ENCODE results near the gene NSMF.

Gene NSMF

DNA sequence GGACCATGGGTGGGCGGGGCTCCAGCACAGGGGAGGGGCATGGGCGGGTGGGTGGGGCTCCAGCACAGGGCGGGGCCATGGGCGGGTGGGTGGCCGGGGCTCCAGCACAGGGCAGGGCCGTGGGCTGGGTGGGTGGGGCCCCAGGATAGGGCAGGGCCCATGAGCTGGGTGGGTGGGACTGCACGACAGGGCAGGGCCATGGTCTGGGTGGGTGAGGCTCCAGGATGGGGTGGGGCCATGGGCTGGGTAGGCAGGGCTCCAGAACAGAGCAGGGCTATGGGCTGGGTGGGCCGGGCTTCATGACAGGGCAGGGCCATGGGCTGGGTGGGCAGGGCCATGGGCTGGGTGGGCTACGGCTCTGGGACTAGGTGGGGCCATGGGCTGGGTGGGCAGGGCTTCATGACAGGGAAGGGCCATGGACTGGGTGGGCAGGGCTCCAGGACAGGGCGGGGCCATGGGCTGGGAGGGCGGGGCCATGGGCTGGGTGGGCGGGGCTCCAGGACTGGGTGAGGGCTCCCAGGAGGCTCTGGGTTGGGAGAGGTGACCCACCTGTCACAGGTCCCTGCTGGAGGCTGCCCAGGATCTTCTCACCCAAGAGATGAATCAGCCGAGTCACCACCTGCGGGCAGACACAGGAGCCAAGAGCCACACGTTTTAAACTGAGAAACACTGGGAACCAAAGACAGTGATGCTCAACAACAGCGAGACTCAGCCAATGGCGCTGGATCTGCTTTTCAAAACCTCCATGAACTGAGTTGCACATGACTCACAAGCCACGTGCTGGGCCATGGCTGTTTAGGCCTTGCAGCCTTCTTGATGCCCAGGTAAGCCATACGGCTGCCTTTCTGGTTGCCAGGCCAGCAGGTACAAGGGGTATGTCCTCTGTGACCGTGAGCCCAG lies 33.6 kb upstream of the NSMF start:
- DNase-seq (ENCODE audit: low spot score): no peak

DNA sequence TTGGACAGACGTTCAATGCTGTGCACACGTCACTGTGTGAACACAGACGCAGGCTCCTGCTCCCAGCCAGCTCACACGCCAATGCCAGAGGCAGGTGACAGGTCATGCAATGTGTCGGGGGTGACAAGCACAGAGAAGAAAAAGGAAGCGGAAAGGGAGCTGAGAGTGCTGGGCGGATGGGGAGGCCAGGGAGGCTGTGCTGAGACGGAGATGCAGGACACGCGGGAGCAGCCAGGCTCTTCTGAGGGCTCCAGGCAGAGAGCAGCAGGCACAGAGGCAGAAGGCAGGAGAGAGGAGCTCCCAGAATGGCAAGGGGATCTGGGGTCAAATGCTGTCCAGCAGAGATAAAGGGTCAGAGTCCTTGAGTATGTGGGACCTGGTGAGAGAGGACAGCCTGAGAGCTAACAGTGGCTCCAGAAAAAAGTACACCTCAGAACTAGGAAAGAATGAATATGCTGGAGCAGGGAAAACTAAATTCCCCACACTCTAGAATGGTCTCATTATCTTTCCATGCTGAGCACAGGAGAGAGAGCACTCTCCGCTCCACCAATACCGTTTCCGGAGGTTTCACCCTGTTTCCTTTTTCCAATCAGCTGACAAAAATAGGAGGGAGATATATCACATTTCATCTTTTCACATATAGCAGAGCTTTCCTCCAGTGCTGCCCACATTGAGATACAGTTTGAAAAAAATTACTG lies 32.8 kb upstream of the NSMF start:
- DNase-seq (ENCODE audit: low spot score): no peak

DNA sequence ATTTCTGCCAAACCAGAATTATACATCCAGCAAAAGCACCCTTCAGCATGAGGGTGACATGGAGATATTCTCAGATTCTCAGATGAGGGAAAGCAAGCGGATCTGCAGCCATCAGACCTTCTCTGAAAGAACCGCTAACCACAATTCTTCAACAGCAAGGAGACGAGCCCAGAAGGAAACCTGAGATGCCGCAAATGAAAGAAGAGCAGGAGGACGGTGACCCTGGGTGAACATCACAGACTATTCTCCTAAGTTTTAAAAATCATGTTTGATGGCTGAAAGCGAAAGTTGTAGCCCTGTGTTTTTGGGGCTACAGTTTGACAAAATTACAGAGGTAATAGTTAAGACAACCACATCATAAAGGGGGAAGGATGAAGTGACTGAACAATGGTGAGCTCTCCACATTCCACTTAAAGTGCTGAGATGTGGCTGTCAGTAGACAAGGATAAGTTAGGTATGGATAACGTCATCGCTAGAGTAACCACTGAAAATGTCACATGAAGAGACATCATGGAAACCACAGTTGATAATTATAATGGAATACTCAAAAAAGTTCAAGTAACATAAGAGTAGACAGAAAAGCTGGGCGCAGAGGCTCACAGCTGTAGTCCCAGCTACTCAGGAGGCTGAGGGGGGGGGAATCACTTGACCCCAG lies 31.5 kb upstream of the NSMF start:
- no peak for DNase-seq (ENCODE audit: low spot score)

DNA sequence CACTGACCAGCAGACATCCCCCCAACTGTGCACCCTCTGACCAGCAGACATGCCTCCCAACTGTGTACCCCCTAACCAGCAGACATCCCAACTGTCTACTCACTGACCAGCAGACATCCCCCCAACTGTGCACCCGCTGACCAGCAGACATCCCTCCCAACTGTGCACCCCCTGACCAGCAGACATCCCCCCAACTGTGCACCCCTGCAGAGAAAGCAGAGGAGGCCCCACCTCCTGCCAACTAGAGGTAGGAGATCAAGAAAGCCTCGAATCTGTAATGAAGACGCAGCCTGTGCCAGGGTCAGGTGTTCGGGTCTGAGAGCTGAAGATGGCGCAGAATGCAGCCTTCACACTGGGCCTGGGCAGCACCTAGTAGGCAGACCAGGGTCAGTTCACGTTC lies 29.8 kb upstream of the NSMF start:
- DNase-seq (ENCODE audit: low spot score): no peak

DNA sequence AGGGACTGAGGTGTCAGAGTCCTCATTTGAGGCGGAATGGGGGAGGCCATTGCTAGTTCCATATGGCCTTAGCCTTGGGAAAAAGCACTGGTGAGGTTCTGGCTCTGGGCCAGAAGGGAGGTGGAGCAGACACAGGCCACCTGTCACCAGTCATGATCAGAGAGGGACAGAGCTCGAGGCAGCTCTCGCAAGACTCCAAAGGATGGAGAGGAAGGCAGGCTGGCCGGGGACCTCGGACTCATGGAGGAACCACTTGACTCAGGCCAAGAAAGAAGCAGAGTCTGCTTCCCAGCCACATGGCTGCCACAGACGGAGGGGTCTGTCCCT lies 29.2 kb upstream of the NSMF start:
- no peak for DNase-seq (ENCODE audit: low spot score)

DNA sequence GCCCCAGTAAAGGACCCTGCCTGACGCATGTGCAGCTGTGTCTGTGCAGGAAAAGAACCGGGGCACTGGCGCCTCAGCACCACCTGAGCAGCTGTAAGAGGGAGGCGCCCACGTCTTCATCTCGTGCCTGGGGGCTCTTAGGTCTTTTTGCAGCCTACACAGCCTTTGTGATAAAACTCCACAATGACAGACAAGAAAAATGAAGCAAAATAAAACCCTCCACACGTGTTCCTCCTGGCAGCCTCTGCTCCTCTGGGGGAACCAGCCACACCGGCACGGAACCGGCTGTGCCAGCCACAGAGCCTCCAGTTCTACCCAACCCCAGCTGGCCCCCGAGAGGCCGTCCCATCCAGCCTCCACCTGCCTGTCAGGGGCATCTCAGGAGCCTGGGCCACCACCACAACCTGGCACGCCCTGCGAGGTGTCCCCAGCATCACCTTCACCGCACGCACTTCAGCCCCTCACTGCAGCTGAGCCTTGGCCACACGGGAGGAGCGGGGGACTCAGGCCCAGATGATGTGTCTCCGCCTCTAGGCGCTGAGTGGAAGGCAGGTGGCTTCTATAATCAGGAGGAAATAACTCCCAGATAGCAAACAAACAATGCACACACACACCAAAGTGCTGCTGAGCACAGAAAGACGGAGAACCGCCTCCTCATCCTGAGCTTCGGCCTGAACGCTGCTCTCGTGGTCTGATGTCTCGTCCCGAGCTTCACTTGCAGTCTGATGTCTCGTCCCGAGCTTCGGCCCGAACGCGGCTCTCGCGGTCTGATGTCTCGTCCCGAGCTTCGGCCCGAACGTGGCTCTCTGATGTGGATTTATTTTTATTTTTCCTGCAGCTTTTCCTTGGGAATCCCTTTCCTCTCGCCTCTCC lies 28.6 kb upstream of the NSMF start:
- DNase-seq (ENCODE audit: low spot score): no peak

DNA sequence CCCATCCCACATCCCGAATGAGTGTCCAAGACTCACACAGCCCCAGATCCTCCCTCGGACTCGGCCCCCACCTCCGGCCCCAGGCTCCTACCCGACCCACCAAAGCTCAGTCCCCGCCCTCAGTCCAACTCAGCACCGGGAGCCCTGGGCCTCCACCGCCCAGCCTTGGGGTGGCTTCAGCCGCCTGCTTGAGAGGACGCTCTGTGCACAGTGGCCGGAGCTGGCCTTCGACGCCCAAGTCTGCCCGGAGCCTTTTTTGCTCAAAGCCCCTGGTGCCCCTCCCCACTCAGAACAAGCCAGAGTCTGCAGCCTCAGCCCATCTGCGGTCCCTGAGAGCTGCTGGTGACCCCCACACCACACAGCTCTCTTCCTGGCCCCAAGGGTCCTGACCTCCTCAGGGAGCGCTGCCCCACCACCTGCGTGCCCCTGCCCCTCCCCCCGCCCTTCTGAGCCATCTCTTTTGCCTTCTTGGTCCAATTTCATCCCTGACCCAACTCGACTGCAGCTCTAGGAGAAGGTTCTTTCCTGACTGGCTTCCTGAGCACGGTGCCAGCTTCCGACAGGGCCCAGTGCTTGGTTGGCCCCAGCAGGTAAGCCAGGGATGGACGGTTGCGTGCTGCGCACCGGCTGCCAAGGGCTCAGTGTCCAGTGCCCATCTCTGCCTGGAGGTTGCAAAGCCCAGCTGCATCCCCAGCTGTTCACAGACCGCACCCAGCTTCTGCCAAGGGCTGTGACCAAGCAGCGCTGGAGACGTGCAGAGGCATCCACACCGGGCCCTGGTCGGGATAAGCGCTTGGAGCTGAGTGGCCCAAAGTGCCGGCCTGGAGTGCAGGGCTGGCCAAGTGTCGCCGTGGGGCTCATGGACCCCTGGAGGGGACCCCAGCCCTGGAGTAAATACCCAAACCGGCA lies 27.7 kb upstream of the NSMF start:
- DNase-seq (ENCODE audit: low spot score): no peak

DNA sequence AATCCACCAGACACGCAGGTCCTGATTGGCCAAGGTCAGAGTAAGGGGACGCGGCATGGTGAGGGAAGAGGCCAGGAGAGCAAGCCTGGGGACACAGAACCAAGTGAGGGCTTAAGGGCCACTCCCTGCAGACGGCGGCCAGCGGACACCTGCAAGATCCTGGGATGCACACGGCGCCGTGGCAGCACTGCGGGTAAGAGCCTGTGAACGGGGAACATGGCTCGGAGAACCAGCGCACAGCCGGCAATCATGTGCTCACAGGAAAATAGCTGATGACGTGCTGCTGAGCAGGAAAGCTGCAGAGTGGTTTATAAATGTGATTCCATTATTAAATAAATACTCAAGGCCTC lies 27.0 kb upstream of the NSMF start:
- DNase-seq (ENCODE audit: low spot score): no peak

DNA sequence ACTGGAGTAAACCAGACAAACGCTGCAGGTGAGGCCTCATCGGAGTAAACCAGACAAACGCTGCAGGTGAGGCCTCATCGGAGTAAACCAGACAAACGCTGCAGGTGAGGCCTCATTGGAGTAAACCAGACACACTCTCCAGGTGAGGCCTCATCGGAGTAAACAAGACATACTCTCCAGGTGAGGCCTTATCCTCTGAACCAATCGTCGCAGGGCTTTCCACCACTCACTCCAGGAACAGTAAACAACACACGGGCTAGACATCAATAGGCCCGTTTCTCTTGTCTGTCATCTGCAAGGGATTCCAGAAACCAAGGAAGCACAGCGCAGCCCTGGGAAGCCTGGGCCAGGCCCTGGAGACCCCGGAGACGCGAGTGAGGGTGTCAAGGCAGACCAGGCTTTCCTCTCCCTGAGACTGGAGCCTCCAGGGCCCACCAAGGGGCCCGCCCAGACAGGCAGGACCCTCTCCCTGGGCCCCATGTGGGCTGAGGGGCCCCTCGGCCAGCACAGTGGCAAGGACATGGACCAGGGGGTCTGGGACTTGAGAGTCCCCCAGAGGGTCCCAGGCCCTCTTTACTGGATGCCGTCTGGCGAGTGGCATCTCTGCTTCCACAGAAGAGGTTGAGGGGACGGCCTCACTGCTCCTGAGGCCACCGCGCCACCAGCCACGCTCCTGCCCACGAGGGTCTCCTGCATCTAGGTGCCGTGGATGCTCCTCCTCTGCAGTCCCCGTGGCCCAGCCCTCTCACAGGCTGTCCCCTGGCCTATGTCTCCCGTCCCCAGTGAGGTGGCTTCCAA lies 26.4 kb upstream of the NSMF start:
- no peak for DNase-seq (ENCODE audit: low spot score)

DNA sequence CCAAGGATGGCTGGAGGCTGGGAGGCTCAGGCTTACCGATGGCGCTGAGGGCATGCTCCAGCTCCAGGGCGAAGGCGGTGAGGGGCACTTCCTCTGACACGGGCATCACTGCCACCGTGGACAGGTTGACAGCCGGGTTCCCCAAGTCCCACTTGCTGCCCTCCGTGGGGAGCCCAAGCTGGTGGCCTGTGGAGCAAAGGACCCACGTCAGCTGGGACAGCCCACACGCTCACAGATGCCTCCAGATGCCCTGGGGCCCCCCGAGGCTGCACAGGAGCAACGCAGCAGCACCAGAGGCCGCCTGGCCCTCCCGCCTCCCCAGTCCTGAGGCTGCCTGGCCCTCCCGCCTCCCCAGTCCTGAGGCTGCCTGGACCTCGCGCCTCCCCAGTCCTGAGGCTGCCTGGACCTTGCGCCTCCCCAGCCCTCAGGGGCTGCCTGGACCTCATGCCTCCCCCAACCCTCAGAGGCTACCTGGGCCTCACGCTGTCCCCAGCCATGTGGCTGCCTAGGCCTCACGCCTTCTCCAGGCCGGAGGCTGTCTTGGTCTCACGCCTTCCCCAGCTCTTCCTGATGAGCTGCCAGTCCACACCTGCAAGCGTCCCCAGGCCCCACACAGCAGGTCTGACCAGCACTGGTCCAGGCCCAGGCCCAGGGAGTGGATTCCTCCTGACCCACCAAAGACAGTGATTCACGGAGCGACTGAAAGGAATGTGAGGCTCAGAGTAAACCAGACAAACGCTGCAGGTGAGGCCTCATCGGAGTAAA lies 25.6 kb upstream of the NSMF start:
- DNase-seq (ENCODE audit: low spot score): no peak

DNA sequence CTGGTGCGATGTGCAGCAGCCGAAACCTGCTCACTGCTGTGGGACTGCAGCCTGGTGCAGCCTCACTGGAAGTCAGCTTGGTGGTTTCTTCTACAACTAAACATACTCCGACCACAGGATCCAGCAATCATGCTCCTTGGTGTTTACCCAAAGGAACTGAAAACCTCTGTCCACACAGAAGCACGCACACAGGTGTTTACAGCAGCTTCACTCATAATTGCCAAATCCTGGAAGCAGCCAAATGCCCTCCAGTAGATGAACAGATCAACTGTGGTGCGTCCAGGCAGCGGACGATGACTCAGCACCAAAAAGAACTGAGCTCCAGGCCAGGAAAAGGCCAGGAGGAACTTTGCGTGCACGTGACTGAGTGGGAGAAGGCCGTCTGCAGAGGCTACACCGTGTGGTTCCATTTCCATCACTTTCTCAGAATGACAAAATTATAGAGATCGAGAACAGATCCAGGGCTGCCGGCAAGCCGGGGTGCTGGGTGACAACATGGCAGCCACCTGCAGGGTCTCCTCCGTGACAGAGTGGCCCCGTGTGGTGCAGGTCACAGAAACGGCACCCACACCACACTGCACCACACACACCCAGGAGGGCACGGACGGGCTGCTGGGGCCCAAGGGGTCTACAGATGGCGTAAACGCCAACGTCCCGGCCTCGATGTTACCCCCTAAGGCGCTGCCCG lies 23.1 kb upstream of the NSMF start:
- peak; percentile 67 for DNase-seq (ENCODE audit: low spot score)

DNA sequence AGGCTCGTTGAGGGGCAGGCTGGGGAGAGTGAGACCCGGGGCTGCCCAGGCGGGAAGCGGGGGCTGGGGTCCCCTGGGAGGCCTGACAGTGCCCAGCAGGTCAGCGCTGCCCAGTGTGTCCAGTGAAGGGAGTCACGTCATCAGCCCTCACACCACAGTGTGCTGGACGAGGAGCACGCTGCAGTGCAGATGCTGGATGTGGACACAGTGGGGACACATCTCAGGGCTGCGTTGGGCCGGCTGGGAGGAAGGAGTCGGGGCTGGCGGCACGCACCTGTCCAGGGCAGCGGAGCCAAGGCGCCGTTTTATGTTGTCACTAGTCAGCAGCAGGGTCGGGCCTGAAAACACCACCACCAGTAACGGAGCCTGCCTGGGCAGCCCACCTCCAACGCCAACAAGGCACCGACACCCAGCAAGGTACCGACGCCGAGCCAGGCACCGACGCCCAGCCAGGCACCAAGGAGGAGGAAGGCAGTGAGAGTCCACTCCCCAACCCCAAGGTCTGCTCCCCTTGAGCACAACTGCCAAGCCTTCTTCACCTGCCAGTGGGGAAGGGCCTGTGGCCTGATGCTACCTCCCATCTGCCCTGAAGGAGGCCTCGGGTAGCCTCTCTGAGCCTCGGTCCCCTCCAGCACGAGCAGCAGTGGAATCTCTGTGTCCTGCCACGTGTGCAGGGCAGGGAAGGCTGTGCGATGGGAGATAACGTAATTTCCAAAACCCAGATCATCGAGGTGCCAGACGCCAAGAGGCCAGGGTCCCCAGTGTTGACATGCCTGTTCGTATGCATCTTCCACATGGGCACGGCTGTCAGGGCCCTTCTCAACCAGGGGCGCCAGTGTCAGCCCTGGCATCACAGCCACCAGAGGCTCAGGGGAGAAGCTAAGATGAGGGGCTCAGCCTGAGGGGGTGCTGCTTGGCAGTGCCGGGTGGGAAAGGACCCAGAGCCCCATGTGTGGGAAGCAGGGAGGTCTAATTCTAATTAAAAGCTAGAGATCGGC lies 21.9 kb upstream of the NSMF start:
- no peak for DNase-seq (ENCODE audit: low spot score)

DNA sequence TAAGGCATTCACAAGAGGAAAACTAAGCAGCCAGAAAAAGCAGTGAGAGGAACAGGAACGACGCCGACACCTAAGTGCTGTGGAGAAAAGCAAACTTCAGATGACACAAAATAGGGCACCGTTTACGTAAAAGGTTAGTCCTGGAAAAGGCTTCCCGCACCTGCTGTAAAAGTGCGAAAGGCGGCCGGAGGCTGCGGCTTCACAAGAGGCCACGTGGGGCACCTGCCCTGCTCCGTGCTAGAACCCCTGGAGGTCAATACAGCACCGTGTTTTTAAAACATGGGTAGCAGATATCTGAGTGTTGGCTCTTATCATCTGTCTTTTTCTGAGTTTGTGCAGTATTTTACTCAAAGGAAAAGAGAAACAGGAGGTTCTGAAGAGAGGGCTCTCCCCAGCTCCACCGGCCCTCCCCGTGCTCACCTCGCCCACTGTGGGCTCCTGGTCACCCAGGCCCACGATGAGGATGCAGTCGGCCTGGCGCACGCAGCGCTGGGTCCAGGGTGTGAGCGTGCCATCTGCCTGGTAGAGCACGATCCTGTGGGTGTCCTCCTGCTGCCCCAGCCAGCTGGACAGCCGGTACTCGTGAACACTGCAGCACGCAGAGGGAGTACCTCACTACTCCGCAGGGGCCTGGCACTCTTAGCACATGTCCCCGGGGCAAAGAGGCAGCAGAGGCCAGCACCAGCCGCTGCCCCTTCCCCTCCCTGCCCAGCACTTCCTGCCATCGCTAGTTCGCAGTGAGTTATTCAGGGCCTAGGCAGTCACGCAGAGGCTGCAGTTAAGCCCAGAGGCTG lies 21.0 kb upstream of the NSMF start:
- DNase-seq (ENCODE audit: low spot score): no peak

DNA sequence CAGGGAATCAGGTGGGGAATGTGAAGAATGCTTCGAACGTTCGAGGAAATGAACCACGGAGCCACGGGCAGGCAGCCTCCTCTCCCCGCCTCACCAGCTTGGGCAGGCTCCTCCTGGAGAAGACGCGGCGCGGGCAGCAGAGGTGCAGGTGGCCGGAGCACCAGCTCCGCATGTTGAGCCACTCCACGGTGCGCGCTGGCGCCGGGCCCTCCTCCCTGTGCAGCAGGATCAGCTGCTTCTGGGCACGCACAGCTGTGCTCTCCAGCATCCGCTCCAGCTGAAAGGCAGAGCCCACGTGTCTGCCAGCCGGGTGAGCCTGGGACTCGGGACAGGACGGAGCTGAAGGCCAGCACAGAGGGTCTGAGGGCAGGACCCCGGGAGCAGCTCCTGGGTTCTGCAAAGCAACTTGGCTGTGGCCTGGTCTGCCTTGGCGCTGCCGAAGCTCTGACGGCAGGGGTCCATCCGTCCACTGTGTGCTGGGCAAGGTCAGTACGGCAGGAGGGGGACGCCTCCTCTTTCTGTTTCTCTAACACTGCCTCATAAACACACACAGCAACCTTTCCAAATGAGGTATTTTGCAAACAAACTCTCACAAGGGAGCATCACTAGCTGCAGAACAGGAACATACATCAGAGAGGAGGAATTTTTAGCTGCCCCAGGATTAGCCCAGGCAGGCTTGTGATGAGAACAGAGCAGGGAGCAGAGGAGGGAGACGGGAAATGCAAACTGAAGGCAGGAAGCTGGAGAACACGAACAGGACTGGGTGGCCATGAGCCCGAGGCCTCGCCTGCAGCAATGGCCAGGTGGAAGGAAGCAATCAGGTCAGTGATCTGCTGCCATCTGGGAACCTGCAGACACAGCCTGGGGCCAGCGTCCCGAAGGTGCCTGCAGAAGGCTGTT lies 20.1 kb upstream of the NSMF start:
- DNase-seq (ENCODE audit: low spot score): no peak

DNA sequence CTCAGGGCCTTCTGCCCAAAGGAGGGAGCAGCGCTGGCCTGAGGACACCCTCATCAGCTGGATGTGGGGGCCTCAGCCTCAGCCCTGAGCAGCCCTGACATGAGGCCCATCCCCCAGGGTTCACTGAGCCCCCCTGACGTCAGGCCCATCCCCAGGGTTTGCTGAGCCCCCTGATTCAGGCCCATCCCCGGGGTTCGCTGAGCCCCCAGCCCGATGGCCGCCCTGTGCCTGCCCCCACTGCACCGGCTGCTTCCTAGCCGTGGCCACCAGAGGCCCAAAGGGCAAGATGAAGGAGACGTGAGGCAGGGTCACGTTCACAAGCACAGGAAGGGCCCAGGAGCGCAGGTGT lies 19.5 kb upstream of the NSMF start:
- no peak for DNase-seq (ENCODE audit: low spot score)
